GM12878 (cell line): ENCODE measurements around the gene IDI1. TPM values are rescaled to one million over a fixed set of nuclear protein-coding genes. Genes with fewer than 3 reads are reported as not detected.
"Not testable (repeated sequence)": the region's sequence is repeated elsewhere in the genome, so short reads cannot be mapped to it uniquely, and the experiment has no call there.

Experiments used
- ATAC-seq: fragments of 200-7000 bp; cut with Tn5 transposase; 3 replicates; pipeline ENCODE4 v1.9.1; 2020; ENCODE audit warnings: mild to moderate bottlenecking, moderate library complexity
- BruUV-seq: library from RNA; stranded (reverse); fragments of 400-500 nt; replicated peaks from 2 replicates; lab custom pipeline; 2021; lab: Mats Ljungman, UMichigan
- CTCF ChIA-PET: fragments of 300-600 bp; sonication (Branson Sonifier 250); formaldehyde crosslinking; extraction: SDS; loops from one replicate; lab custom pipeline; 2021; ENCODE audit warnings: inconsistent platforms; lab: Yijun Ruan, JAX
- POLR2A ChIA-PET: fragments of 350-600 bp; formaldehyde crosslinking; extraction: SDS; loops from one replicate; lab custom pipeline; 2021; ENCODE audit warnings: inconsistent platforms; lab: Charles Lee
- RAD21 ChIA-PET: fragments of 300-600 bp; sonication (Branson Sonifier 250); formaldehyde crosslinking; loops from one replicate; lab custom pipeline; 2023; ENCODE audit warnings: antibody characterized with exemption; ENCODE audit not compliant: unreplicated experiment; lab: Charles Lee
- SMC1A ChIA-PET: fragments of 300-600 bp; sonication (Branson Sonifier 250); formaldehyde crosslinking; loops from one replicate; lab custom pipeline; 2023; ENCODE audit not compliant: unreplicated experiment, uncharacterized antibody; lab: Charles Lee
- DNase-seq: peaks from one replicate; pipeline ENCODE4 v3.0.0-alpha.2; 2011; ENCODE audit warnings: low read depth, low spot score
- FAIRE-seq: peaks from 3 replicates; lab custom pipeline; 2011; peaks lifted over from hg19 to GRCh38; lab: Jason Lieb, UNC
- H2AFZ ChIP-seq: 2 replicates; pipeline ENCODE4 v1.6.0; 2011; ENCODE audit warnings: low read depth, low read length, control low read depth; ENCODE audit not compliant: control insufficient read depth
- H3K27ac ChIP-seq: 2 replicates; pipeline ENCODE4 v1.5.1; 2011; ENCODE audit warnings: control low read depth; ENCODE audit not compliant: control insufficient read depth, insufficient read depth
- H3K27me3 ChIP-seq, 2 experiments: replicated peaks in 1 of 2; 2 replicates each; pipeline versions ENCODE4 v1.6.0 to v1.6.1; 2011; ENCODE audit warnings: low read length in 1 of 2; ENCODE audit not compliant: control insufficient read depth in 2 of 2, insufficient read depth in 2 of 2
- H3K36me3 ChIP-seq, 2 experiments: 2 replicates each; pipeline ENCODE4 v1.5.1; 2011; ENCODE audit warnings: low read length in 1 of 2; ENCODE audit not compliant: control insufficient read depth in 2 of 2, insufficient read depth in 2 of 2
- H3K4me1 ChIP-seq: 2 replicates; pipeline ENCODE4 v1.6.1; 2011; ENCODE audit warnings: mild to moderate bottlenecking, low read length, moderate library complexity, mixed read lengths; ENCODE audit not compliant: control insufficient read depth, insufficient read depth
- H3K4me2 ChIP-seq: 2 replicates; pipeline ENCODE4 v1.6.0; 2011; ENCODE audit warnings: control low read depth; ENCODE audit not compliant: control insufficient read depth, insufficient read depth
- H3K4me3 ChIP-seq: fragments of 200-600 bp; sonication (generic); 2 replicates; pipeline ENCODE4 v1.5.1; 2016
- H3K79me2 ChIP-seq: 2 replicates; pipeline ENCODE4 v1.6.0; 2011; ENCODE audit warnings: low read length; ENCODE audit not compliant: control insufficient read depth, insufficient read depth
- H3K9ac ChIP-seq: 2 replicates; pipeline ENCODE4 v1.8.0; 2011; ENCODE audit warnings: low read length, control low read depth, mixed read lengths; ENCODE audit not compliant: control insufficient read depth, insufficient read depth
- H3K9me3 ChIP-seq: replicated peaks from 3 replicates; pipeline ENCODE4 v1.5.1; 2011; ENCODE audit warnings: mild to moderate bottlenecking, low read length; ENCODE audit not compliant: control insufficient read depth, insufficient read depth
- H4K20me1 ChIP-seq: 2 replicates; pipeline ENCODE4 v1.6.0; 2011; ENCODE audit not compliant: control insufficient read depth, insufficient read depth
- ASH2L ChIP-seq: fragments of 300-600, 200-600 bp; sonication (generic); IDR thresholded peaks from 2 replicates; pipeline ENCODE4 v1.6.1; 2017; ENCODE audit warnings: low read depth, mild to moderate bottlenecking, borderline replicate concordance
- ATF7 ChIP-seq: fragments of 450-650 bp; IDR thresholded peaks from 2 replicates; pipeline ENCODE4 v1.6.1; 2016; ENCODE audit warnings: low read depth, mild to moderate bottlenecking
- FOXK2 ChIP-seq: fragments of 450-650 bp; IDR thresholded peaks from 2 replicates; pipeline ENCODE4 v1.6.1; 2017; ENCODE audit warnings: mild to moderate bottlenecking, moderate library complexity
- HCFC1 ChIP-seq: fragments of 150-350 bp; IDR thresholded peaks from 2 replicates; pipeline ENCODE4 v1.6.1; 2014; ENCODE audit warnings: low read length
- RAD21 ChIP-seq: IDR thresholded peaks from 2 replicates; pipeline ENCODE4 v1.6.1; 2011; ENCODE audit warnings: mild to moderate bottlenecking, low read depth, low read length, moderate library complexity; ENCODE audit not compliant: insufficient read depth
- TARDBP ChIP-seq: IDR thresholded peaks from 2 replicates; pipeline ENCODE4 v1.6.1; 2016; ENCODE audit warnings: borderline replicate concordance
- TCF7 ChIP-seq: IDR thresholded peaks from 2 replicates; pipeline ENCODE4 v1.6.1; 2014; ENCODE audit warnings: antibody characterized with exemption, borderline replicate concordance
- YY1 ChIP-seq: IDR thresholded peaks from 2 replicates; pipeline ENCODE4 v1.6.1; 2011; ENCODE audit warnings: low read depth, mild to moderate bottlenecking, low read length
- ZNF217 ChIP-seq: fragments of 450-650 bp; IDR thresholded peaks from 2 replicates; pipeline ENCODE4 v1.6.1; 2017; ENCODE audit warnings: antibody characterized with exemption, mild to moderate bottlenecking
- ZNF622 ChIP-seq: fragments of 450-650 bp; IDR thresholded peaks from 2 replicates; pipeline ENCODE4 v1.6.1; 2017; ENCODE audit warnings: mild to moderate bottlenecking, inconsistent platforms
- WGBS: methylation state at CpG from one replicate; pipeline ENCODE4 v1.1.6; 2016; ENCODE audit warnings: low lambda C conversion rate; ENCODE audit not compliant: insufficient replicate concordance, insufficient coverage; ENCODE audit errors: missing lambda C conversion rate; 5-methylcytosine and 5-hydroxymethylcytosine counted together
- in situ Hi-C: fragments of 300-500 bp; cut with MboI; formaldehyde crosslinking; loops from 9 replicates; pipeline ENCODE4 v1.14.3; 2018; ENCODE audit warnings: mixed read lengths
- intact Hi-C: fragments of 100-400 bp; cut with micrococcal nuclease; formaldehyde crosslinking; loops from one replicate; pipeline ENCODE4 v1.14.2; 2022; ENCODE audit not compliant: unreplicated experiment
- polyA plus RNA-seq, 11 experiments: library from polyadenylated mRNA; depleted of rRNA in 4 of 11; unstranded in 6 of 11; stranded (reverse) in 5 of 11; fragments of >200 nt; fragmentation: Nextera tagmentation in 4 of 11; fragmentation: Illumina TruSeq in 1 of 11; extraction: Ambion mirVana in 4 of 11; extraction: Trizol in 1 of 11; gene quantifications; 1 replicate in 1 of 11; 2 replicates in 10 of 11; pipeline versions ENCODE4 v1.2.1 to v1.2.3, GENCODE V29; 2011 to 2016; ENCODE audit warnings: inconsistent platforms in 2 of 11, missing spikeins in 2 of 11, low read depth in 1 of 11
- total RNA-seq, 4 experiments: library from RNA; depleted of rRNA in 3 of 4; stranded (reverse); fragments of >200 nt in 3 of 4; fragmentation: Illumina TruSeq in 1 of 4; extraction: Trizol in 1 of 4; gene quantifications; 2 replicates each; pipeline versions ENCODE4 v1.2.1 to v1.2.3, GENCODE V29; 2013 to 2021
- TF ChIP-seq, protein P1 (sequence below): fragments of 150-350 bp; IDR thresholded peaks from 2 replicates; pipeline ENCODE4 v1.6.1; 2014; ENCODE audit warnings: mild to moderate bottlenecking, low read depth, low read length
- TF ChIP-seq, protein P2 (sequence below): fragments of 450-650 bp; conservative IDR thresholded peaks from 2 replicates; pipeline ENCODE4 v1.6.1; 2017; ENCODE audit warnings: mild to moderate bottlenecking, moderate library complexity

Gene IDI1
- total and polyA plus RNA-seq, 10 of the 15 experiments (the other 5 are each of a cell fraction or from before 2014, with no cell fraction given), result 85.5 to 223 (median 157) TPM

DNA sequence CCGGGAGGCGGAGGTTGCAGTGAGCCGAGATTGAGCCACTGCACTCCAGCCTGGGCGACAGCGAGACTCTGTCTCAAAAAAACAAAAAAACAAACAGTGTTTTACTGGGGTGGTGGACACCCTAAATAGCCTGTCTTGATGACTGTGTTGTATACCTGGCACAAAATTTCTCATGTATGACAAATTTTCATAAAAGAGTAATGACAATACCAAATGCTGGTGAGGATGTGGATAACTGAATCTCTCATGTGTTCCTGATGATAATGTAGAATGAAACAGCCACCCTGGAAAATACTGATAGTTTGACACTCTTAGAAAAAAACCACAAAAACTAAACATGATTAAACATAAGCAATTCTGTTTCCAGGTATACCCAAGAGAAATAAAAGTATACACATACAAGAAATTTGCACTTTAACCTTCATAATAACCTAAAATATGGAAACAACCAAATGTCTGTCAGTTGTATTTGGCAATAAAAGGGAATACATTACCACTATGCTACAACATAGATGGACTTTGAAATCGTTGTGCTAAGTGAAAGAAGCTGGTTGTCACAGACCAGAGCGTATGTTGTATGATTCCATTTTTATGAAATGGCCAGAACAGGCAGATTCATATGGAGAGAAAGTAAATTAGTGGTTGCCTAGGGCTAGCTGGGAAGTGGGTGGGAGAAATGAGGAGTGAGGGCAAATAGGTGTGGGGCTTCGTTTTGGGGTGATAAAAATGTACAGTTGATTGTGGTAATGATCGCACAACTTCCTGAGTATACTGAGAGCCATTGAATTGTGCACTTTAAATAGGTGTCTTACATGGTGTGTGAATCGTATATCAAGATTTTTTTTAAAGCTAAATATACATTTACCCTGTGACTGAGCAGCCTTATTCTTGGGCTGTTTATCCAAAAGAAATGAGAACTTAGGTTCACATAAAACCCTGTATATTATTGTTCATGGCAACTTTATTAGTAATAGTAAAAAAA, 19.8 kb upstream of the IDI1 start:
- Histone ChIP-seq H3K4me1 (no peaks in the 10 kb centered on the region), H3K27me3 (no peaks in the 10 kb centered on the region), H3K79me2 (no peaks in the 10 kb centered on the region), H4K20me1 (no peaks in the 10 kb centered on the region), H3K9ac (no peak overlapping the region), H3K4me3 (no peak overlapping the region), H3K4me2 (no peak overlapping the region), H3K27ac (no peak overlapping the region), H2AFZ (no peak overlapping the region), H3K9me3 (no peaks in the 10 kb centered on the region), H3K36me3 (0 out of 4 replicates have a peak, but pooled peaks cover 0 to 10% of the 10 kb centered on the region in 2 experiments)
- no TSS peak for BruUV-seq
- ATAC-seq, result no peak
- ChIA-PET POLR2A (no interaction called here), CTCF (no interaction called here), RAD21 (no interaction called here), SMC1A (interaction anchor here (0.6 to 0.7 kb wide), 2 partner anchors 19 to 221 kb away, joined by 3 read pairs; no protein-coding TSS in a partner anchor)
- 76% methylated on average over 10 of the region's 10 CpGs for WGBS
- no peak for FAIRE-seq
- intact Hi-C loops (no loop called here), in situ Hi-C loops (no loop called here)
- TF ChIP-seq ZNF217 (no peak), ASH2L (no peak), ZNF622 (no peak), FOXK2 (no peak), TARDBP (no peak), TCF7 (no peak), YY1 (no peak), RAD21 (no peak), ATF7 (no peak), HCFC1 (no peak)
- TF ChIP-seq, protein P1, sequence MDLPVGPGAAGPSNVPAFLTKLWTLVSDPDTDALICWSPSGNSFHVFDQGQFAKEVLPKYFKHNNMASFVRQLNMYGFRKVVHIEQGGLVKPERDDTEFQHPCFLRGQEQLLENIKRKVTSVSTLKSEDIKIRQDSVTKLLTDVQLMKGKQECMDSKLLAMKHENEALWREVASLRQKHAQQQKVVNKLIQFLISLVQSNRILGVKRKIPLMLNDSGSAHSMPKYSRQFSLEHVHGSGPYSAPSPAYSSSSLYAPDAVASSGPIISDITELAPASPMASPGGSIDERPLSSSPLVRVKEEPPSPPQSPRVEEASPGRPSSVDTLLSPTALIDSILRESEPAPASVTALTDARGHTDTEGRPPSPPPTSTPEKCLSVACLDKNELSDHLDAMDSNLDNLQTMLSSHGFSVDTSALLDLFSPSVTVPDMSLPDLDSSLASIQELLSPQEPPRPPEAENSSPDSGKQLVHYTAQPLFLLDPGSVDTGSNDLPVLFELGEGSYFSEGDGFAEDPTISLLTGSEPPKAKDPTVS, result no peak
- TF ChIP-seq, protein P2, sequence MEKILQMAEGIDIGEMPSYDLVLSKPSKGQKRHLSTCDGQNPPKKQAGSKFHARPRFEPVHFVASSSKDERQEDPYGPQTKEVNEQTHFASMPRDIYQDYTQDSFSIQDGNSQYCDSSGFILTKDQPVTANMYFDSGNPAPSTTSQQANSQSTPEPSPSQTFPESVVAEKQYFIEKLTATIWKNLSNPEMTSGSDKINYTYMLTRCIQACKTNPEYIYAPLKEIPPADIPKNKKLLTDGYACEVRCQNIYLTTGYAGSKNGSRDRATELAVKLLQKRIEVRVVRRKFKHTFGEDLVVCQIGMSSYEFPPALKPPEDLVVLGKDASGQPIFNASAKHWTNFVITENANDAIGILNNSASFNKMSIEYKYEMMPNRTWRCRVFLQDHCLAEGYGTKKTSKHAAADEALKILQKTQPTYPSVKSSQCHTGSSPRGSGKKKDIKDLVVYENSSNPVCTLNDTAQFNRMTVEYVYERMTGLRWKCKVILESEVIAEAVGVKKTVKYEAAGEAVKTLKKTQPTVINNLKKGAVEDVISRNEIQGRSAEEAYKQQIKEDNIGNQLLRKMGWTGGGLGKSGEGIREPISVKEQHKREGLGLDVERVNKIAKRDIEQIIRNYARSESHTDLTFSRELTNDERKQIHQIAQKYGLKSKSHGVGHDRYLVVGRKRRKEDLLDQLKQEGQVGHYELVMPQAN, result no peak
- no peak for DNase-seq

DNA sequence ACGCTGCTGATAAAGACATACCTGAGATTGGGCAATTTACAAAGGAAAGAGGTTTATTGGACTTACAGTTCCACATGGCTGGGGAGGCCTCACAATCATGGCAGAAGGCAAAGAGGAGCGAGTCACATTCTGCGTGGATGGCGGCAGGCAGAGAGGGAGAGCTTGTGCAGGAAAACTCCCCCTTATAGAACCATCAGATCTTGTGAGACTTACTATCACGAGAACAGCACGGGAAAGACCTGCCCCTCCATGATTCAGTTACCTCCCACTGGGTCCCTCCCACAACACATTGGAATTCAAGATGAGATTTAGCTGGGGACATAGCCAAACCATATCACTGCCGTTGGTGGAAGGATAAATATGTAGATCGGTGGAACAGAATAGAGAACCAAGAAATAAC, 17.8 kb upstream of the IDI1 start:
- ATAC-seq, intact Hi-C loops, in situ Hi-C loops, H3K9ac ChIP-seq, H4K20me1 ChIP-seq, BruUV-seq, H3K79me2 ChIP-seq, H3K4me1 ChIP-seq, H3K4me2 ChIP-seq, RAD21 ChIA-PET, FAIRE-seq, H3K27me3 ChIP-seq, H3K9me3 ChIP-seq, SMC1A ChIA-PET, H3K36me3 ChIP-seq, POLR2A ChIA-PET, H2AFZ ChIP-seq, H3K4me3 ChIP-seq, DNase-seq, H3K27ac ChIP-seq, CTCF ChIA-PET: not testable (repeated sequence)
- 88% methylated on average over 8 of the region's 8 CpGs for WGBS
